Measurements from ENCODE around the gene C10orf90. TPM values are rescaled to one million over a fixed set of nuclear protein-coding genes. Genes with fewer than 3 reads are reported as not detected.

The C10orf90 gene
- total RNA-seq, 2 donors from 2014 or later: not detected

GRCh38 chr10:126609566-126609965 lies 60.9 kb downstream of the C10orf90 start:
- Mint-ChIP-seq H3K4me1 (ENCODE audit: low read depth) (no peaks in the 10 kb centered on the region), H3K36me3 (ENCODE audit: insufficient read depth in 2 of 2) (no peaks in the 10 kb centered on the region), H3K4me3 (no peak overlapping the region), H3K27me3 (ENCODE audit: low read depth) (no peaks in the 10 kb centered on the region), H3K27ac (no peak overlapping the region), H3K9me3 (no peaks in the 10 kb centered on the region)
- DNase-seq: no peak
- no peak for ATAC-seq (replicated peaks in 1 of 2)

GRCh38 chr10:126599949-126600682 lies 70.4 kb downstream of the C10orf90 start:
- H3K4me3 Mint-ChIP-seq: no peak overlapping the region
- ATAC-seq (replicated peaks in 1 of 2): no peak

GRCh38 chr10:126598009-126598408 lies 72.5 kb downstream of the C10orf90 start:
- H3K4me1 Mint-ChIP-seq (ENCODE audit: low read depth): no peaks in the 10 kb centered on the region
- H3K27me3 Mint-ChIP-seq (ENCODE audit: low read depth): peaks cover 6% of the 10 kb centered on the region
- peaks cover 8% of the 10 kb centered on the region in 2 donors for H3K9me3 Mint-ChIP-seq
- DNase-seq (peak in 1 of 2 donors; percentile 6), ATAC-seq (replicated peaks in 1 of 2) (peak; percentile 34 to 50)
- no peak overlapping the region for H3K4me3 Mint-ChIP-seq
- H3K36me3 Mint-ChIP-seq (ENCODE audit: insufficient read depth in 2 of 2): peaks cover 1% of the 10 kb centered on the region in 2 donors
- no peak overlapping the region for H3K27ac Mint-ChIP-seq

More at GRCh38 chr10:126599949-126600682, 70.4 kb downstream of the C10orf90 start:
- peaks cover 0 to 6% of the 10 kb centered on the region in 2 donors for H3K9me3 Mint-ChIP-seq
- no peaks in the 10 kb centered on the region for H3K4me1 Mint-ChIP-seq (ENCODE audit: low read depth)
- peaks cover 6% of the 10 kb centered on the region for H3K27me3 Mint-ChIP-seq (ENCODE audit: low read depth)
- no peak overlapping the region for H3K27ac Mint-ChIP-seq
- DNase-seq: no peak
- H3K36me3 Mint-ChIP-seq (ENCODE audit: insufficient read depth in 2 of 2): no peaks in the 10 kb centered on the region

- Mint-ChIP-seq H3K27me3 (ENCODE audit: low read depth) (peaks cover 6% of the 10 kb centered on the region), H3K36me3 (ENCODE audit: insufficient read depth in 2 of 2) (peaks cover 1% of the 10 kb centered on the region in 2 donors), H3K4me1 (ENCODE audit: low read depth) (no peaks in the 10 kb centered on the region), H3K4me3 (no peak overlapping the region), H3K27ac (no peak overlapping the region), H3K9me3 (peaks cover 6 to 8% of the 10 kb centered on the region in 2 donors)
- DNase-seq: no peak
- ATAC-seq (replicated peaks in 1 of 2): no peak
Measured at GRCh38 chr10:126597211-126597610, 73.3 kb downstream of the C10orf90 start.

GRCh38 chr10:126596472-126597016 lies 73.9 kb downstream of the C10orf90 start:
- Mint-ChIP-seq H3K9me3 (peaks cover 6 to 8% of the 10 kb centered on the region in 2 donors), H3K36me3 (ENCODE audit: insufficient read depth in 2 of 2) (peaks cover 1% of the 10 kb centered on the region in 2 donors)
- peak in 1 of 2 donors; percentile 75 for ATAC-seq (replicated peaks in 1 of 2)

GRCh38 chr10:126595160-126595559 lies 75.3 kb downstream of the C10orf90 start:
- Mint-ChIP-seq H3K4me1 (ENCODE audit: low read depth) (no peaks in the 10 kb centered on the region), H3K27me3 (ENCODE audit: low read depth) (peaks cover 6% of the 10 kb centered on the region), H3K36me3 (ENCODE audit: insufficient read depth in 2 of 2) (peaks cover 1% of the 10 kb centered on the region in 2 donors), H3K9me3 (peaks cover 8% of the 10 kb centered on the region in 2 donors), H3K27ac (no peak overlapping the region), H3K4me3 (no peak overlapping the region)
- ATAC-seq (replicated peaks in 1 of 2) (no peak), DNase-seq (no peak)

More at GRCh38 chr10:126596472-126597016, 73.9 kb downstream of the C10orf90 start:
- no peak for DNase-seq
- H3K27ac Mint-ChIP-seq: no peak overlapping the region
- no peaks in the 10 kb centered on the region for H3K4me1 Mint-ChIP-seq (ENCODE audit: low read depth)
- no peak overlapping the region for H3K4me3 Mint-ChIP-seq
- peaks cover 6% of the 10 kb centered on the region for H3K27me3 Mint-ChIP-seq (ENCODE audit: low read depth)

GRCh38 chr10:126593968-126594701 lies 76.4 kb downstream of the C10orf90 start:
- Mint-ChIP-seq H3K27me3 (ENCODE audit: low read depth) (peaks cover 6% of the 10 kb centered on the region), H3K9me3 (peaks cover 8% of the 10 kb centered on the region in 2 donors), H3K4me3 (no peak overlapping the region), H3K36me3 (ENCODE audit: insufficient read depth in 2 of 2) (peaks cover 1% of the 10 kb centered on the region in 2 donors), H3K27ac (no peak overlapping the region), H3K4me1 (ENCODE audit: low read depth) (no peaks in the 10 kb centered on the region)
- ATAC-seq (replicated peaks in 1 of 2): no peak
- no peak for DNase-seq

GRCh38 chr10:126592901-126593300 lies 77.6 kb downstream of the C10orf90 start:
- peaks cover 1 to 3% of the 10 kb centered on the region in 2 donors for H3K36me3 Mint-ChIP-seq (ENCODE audit: insufficient read depth in 2 of 2)
- H3K9me3 Mint-ChIP-seq: peaks cover 8% of the 10 kb centered on the region in 2 donors
- no peak overlapping the region for H3K27ac Mint-ChIP-seq
- H3K4me3 Mint-ChIP-seq: no peak overlapping the region
- DNase-seq: no peak
- H3K27me3 Mint-ChIP-seq (ENCODE audit: low read depth): peaks cover 6% of the 10 kb centered on the region
- no peak for ATAC-seq (replicated peaks in 1 of 2)
- no peaks in the 10 kb centered on the region for H3K4me1 Mint-ChIP-seq (ENCODE audit: low read depth)

GRCh38 chr10:126588024-126588423 lies 82.5 kb downstream of the C10orf90 start:
- ATAC-seq (replicated peaks in 1 of 2) (no peak), DNase-seq (no peak)
- Mint-ChIP-seq H3K4me1 (ENCODE audit: low read depth) (no peaks in the 10 kb centered on the region), H3K27ac (no peak overlapping the region), H3K9me3 (peaks cover 0 to 2% of the 10 kb centered on the region in 2 donors), H3K4me3 (no peak overlapping the region), H3K27me3 (ENCODE audit: low read depth) (peaks cover 11% of the 10 kb centered on the region), H3K36me3 (ENCODE audit: insufficient read depth in 2 of 2) (peaks cover 0 to 1% of the 10 kb centered on the region in 2 donors)

GRCh38 chr10:126586878-126587277 lies 83.6 kb downstream of the C10orf90 start:
- Mint-ChIP-seq H3K36me3 (ENCODE audit: insufficient read depth in 2 of 2) (peaks cover 0 to 1% of the 10 kb centered on the region in 2 donors), H3K9me3 (peaks cover 0 to 2% of the 10 kb centered on the region in 2 donors)
- no peak for ATAC-seq (replicated peaks in 1 of 2)

GRCh38 chr10:126586128-126586527 lies 84.4 kb downstream of the C10orf90 start:
- no peaks in the 10 kb centered on the region for H3K4me1 Mint-ChIP-seq (ENCODE audit: low read depth)
- H3K9me3 Mint-ChIP-seq: peaks cover 0 to 2% of the 10 kb centered on the region in 2 donors
- peaks cover 0 to 1% of the 10 kb centered on the region in 2 donors for H3K36me3 Mint-ChIP-seq (ENCODE audit: insufficient read depth in 2 of 2)
- no peak overlapping the region for H3K4me3 Mint-ChIP-seq
- no peak overlapping the region for H3K27ac Mint-ChIP-seq
- ATAC-seq (replicated peaks in 1 of 2) (no peak), DNase-seq (no peak)
- peaks cover 11% of the 10 kb centered on the region for H3K27me3 Mint-ChIP-seq (ENCODE audit: low read depth)

More at GRCh38 chr10:126586878-126587277, 83.6 kb downstream of the C10orf90 start:
- Mint-ChIP-seq H3K4me1 (ENCODE audit: low read depth) (no peaks in the 10 kb centered on the region), H3K4me3 (no peak overlapping the region), H3K27ac (no peak overlapping the region), H3K27me3 (ENCODE audit: low read depth) (peaks cover 11% of the 10 kb centered on the region)
- no peak for DNase-seq

- Mint-ChIP-seq H3K4me1 (ENCODE audit: low read depth) (no peaks in the 10 kb centered on the region), H3K4me3 (no peak overlapping the region), H3K27ac (no peak overlapping the region), H3K36me3 (ENCODE audit: insufficient read depth in 2 of 2) (peaks cover 0 to 1% of the 10 kb centered on the region in 2 donors), H3K9me3 (no peaks in the 10 kb centered on the region), H3K27me3 (ENCODE audit: low read depth) (peaks cover 11% of the 10 kb centered on the region)
- ATAC-seq (replicated peaks in 1 of 2): no peak
- no peak for DNase-seq
Measured at GRCh38 chr10:126585249-126586017, 85.1 kb downstream of the C10orf90 start.

Measured in activated T-cell treated with anti-CD3 and anti-CD28 coated beads, Interleukin-2, amount 50 U/mL, for 72 hours (primary cell).